Lower lobe of right lung (tissue), 2 donors: ENCODE measurements around the gene TAS2R60. TPM values are rescaled to one million over a fixed set of nuclear protein-coding genes. Genes with fewer than 3 reads are reported as not detected.
"Not testable (repeated sequence)": the region's sequence is repeated elsewhere in the genome, so short reads cannot be mapped to it uniquely, and the experiment has no call there.

Experiments
- ATAC-seq, 2 donors: fragments of 200-7000 bp; cut with Tn5 transposase; one replicate each; pipeline ENCODE4 v1.9.1; 2020 to 2022; ENCODE audit warnings: mild to moderate bottlenecking in 2 of 2, moderate library complexity in 2 of 2
- DNase-seq: peaks from one replicate; pipeline ENCODE4 v3.0.0-alpha.2; 2020
- H3K27ac ChIP-seq: fragments of 200-600 bp; one replicate; pipeline ENCODE4 v1.8.0; 2022
- H3K27me3 ChIP-seq: fragments of 200-600 bp; one replicate; pipeline ENCODE4 v1.8.0; 2022; ENCODE audit warnings: low read depth
- H3K36me3 ChIP-seq: fragments of 200-600 bp; one replicate; pipeline ENCODE4 v1.8.0; 2022; ENCODE audit warnings: mild to moderate bottlenecking
- H3K4me1 ChIP-seq: fragments of 200-600 bp; one replicate; pipeline ENCODE4 v1.8.0; 2022
- H3K4me3 ChIP-seq: fragments of 200-600 bp; one replicate; pipeline ENCODE4 v1.8.0; 2022; ENCODE audit warnings: mild to moderate bottlenecking
- H3K9me3 ChIP-seq: fragments of 200-600 bp; one replicate; pipeline ENCODE4 v1.8.0; 2022
- CTCF ChIP-seq: fragments of 200-600 bp; IDR thresholded peaks from one replicate; pipeline ENCODE4 v1.8.0; 2022; ENCODE audit warnings: antibody characterized with exemption, mild to moderate bottlenecking
- intact Hi-C: fragments of 100-400 bp; cut with DNase I; formaldehyde crosslinking; loops from one replicate; pipeline ENCODE4 v1.11.0; 2022
- total RNA-seq: library from RNA; stranded (reverse); fragmentation: NEBNext Ultra II Directional; extraction: Animal tissue kit (Norgen Biotek cat#: 25700); gene quantifications from one replicate; pipeline ENCODE4 v1.2.1, GENCODE V29; 2021
- donor health status: DM: no; HTN: yes; CAD: no; lungs with severe emphysema.

TAS2R60 gene
- total RNA-seq, 1 donor from 2014 or later = not detected

- H3K4me1 ChIP-seq = peaks cover 39% of the 10 kb centered on the region
- intact Hi-C loops = no loop called here
- no peak for DNase-seq
- no peaks in the 10 kb centered on the region for H3K9me3 ChIP-seq
- ATAC-seq = peak; percentile 29 to 53
- TF ChIP-seq CTCF = no peak
- H3K27ac ChIP-seq = peak overlapping the region; percentile 39
- no peaks in the 10 kb centered on the region for H3K36me3 ChIP-seq
- H3K27me3 ChIP-seq = no peaks in the 10 kb centered on the region
- peak overlapping the region; percentile 54 for H3K4me3 ChIP-seq
Observed at GRCh38 chr7:143408252-143408685, 35.0 kb upstream of the TAS2R60 start.

GRCh38 chr7:143408686-143409561, 34.3 kb upstream of the TAS2R60 start, which contains the start of gene EPHA1:
EPHA1 (minus strand) TSS chr7:143408856; CDS start chr7:143408805, 51 bp downstream.
- intact Hi-C loops = no loop called here
- Histone ChIP-seq H3K9me3 (no peaks in the 10 kb centered on the region), H3K4me3 (peak within 1 kb of the TSS; percentile 54), H3K4me1 (peaks cover 39% of the 10 kb centered on the region), H3K27me3 (no peaks in the 10 kb centered on the region), H3K36me3 (no peaks in the 10 kb centered on the region), H3K27ac (peak within 1 kb of the TSS; percentile 39)
- DNase-seq (peak; percentile 77), ATAC-seq (peak; percentile 86 to 91)
- TF ChIP-seq CTCF = peak; percentile 47

- H3K36me3 ChIP-seq = no peaks in the 10 kb centered on the region
- intact Hi-C loops = loop anchor here (10.0 kb wide), 1 partner anchor 166 kb away; no protein-coding TSS in a partner anchor
- DNase-seq (no peak), ATAC-seq (no peak)
- H3K27me3 ChIP-seq = no peaks in the 10 kb centered on the region
- H3K27ac ChIP-seq = peak overlapping the region; percentile 46
- no peak overlapping the region for H3K4me3 ChIP-seq
- no peak for TF ChIP-seq CTCF
- peaks cover 39% of the 10 kb centered on the region for H3K4me1 ChIP-seq
- no peaks in the 10 kb centered on the region for H3K9me3 ChIP-seq
Observed at GRCh38 chr7:143410521-143411004, 32.7 kb upstream of the TAS2R60 start.

GRCh38 chr7:143411976-143412708, 31.1 kb upstream of the TAS2R60 start:
- DNase-seq (no peak), ATAC-seq (no peak)
- H3K9me3 ChIP-seq = no peaks in the 10 kb centered on the region
- H3K36me3 ChIP-seq = no peaks in the 10 kb centered on the region
- H3K4me1 ChIP-seq = peaks cover 46% of the 10 kb centered on the region
- no peaks in the 10 kb centered on the region for H3K27me3 ChIP-seq
- H3K27ac ChIP-seq = no peak overlapping the region
- no peak for TF ChIP-seq CTCF
- intact Hi-C loops = loop anchor here (10.0 kb wide), 1 partner anchor 167 kb away; no protein-coding TSS in a partner anchor
- H3K4me3 ChIP-seq = no peak overlapping the region

GRCh38 chr7:143413123-143413522, 30.1 kb upstream of the TAS2R60 start:
- TF ChIP-seq CTCF = no peak
- Histone ChIP-seq H3K4me3 (no peak overlapping the region), H3K9me3 (no peaks in the 10 kb centered on the region), H3K36me3 (no peaks in the 10 kb centered on the region), H3K4me1 (peaks cover 36% of the 10 kb centered on the region), H3K27ac (no peak overlapping the region), H3K27me3 (no peaks in the 10 kb centered on the region)
- ATAC-seq = no peak
- DNase-seq = no peak
- intact Hi-C loops = loop anchor here (10.0 kb wide), 1 partner anchor 168 kb away; no protein-coding TSS in a partner anchor

- not testable (repeated sequence) for H3K27me3 ChIP-seq, ATAC-seq, H3K9me3 ChIP-seq, H3K27ac ChIP-seq, DNase-seq, H3K4me3 ChIP-seq, H3K36me3 ChIP-seq
- intact Hi-C loops = loop anchor here (10.0 kb wide), 1 partner anchor 170 kb away; no protein-coding TSS in a partner anchor
- peaks cover 18% of the 10 kb centered on the region for H3K4me1 ChIP-seq
Observed at GRCh38 chr7:143415209-143415608, 28.0 kb upstream of the TAS2R60 start.
